ENCODE data around the gene ITM2B.

Gene ITM2B

GRCh38 chr13:48260970-48261369, 28.0 kb downstream of the ITM2B start:
- no peak for DNase-seq (ENCODE audit: low read depth)

- no peak for DNase-seq (ENCODE audit: low read depth)
Measured at GRCh38 chr13:48263196-48263595, 30.2 kb downstream of the ITM2B start.

GRCh38 chr13:48264058-48264457, 31.1 kb downstream of the ITM2B start:
- DNase-seq (ENCODE audit: low read depth), result no peak

- no peak for DNase-seq (ENCODE audit: low read depth)
Measured at GRCh38 chr13:48265217-48265815, 32.3 kb downstream of the ITM2B start.

- no peak for DNase-seq (ENCODE audit: low read depth)
Measured at GRCh38 chr13:48266150-48266549, 33.1 kb downstream of the ITM2B start.

- DNase-seq (ENCODE audit: low read depth), result peak; percentile 54
Measured at GRCh38 chr13:48266701-48267639, 34.0 kb downstream of the ITM2B start.

- DNase-seq (ENCODE audit: low read depth), result no peak
Measured at GRCh38 chr13:48268019-48268418, 35.0 kb downstream of the ITM2B start.

- DNase-seq (ENCODE audit: low read depth), result no peak
Measured at GRCh38 chr13:48273346-48273745, 40.3 kb downstream of the ITM2B start.

- DNase-seq (ENCODE audit: low read depth), result no peak
Measured at GRCh38 chr13:48275507-48275906, 42.5 kb downstream of the ITM2B start.

- no peak for DNase-seq (ENCODE audit: low read depth)
Measured at GRCh38 chr13:48278806-48279205, 45.8 kb downstream of the ITM2B start.

GRCh38 chr13:48281556-48281955, 48.5 kb downstream of the ITM2B start:
- DNase-seq (ENCODE audit: low read depth), result no peak

- no peak for DNase-seq (ENCODE audit: low read depth)
Measured at GRCh38 chr13:48291730-48292129, 58.7 kb downstream of the ITM2B start.

GRCh38 chr13:48292650-48293049, 59.6 kb downstream of the ITM2B start:
- DNase-seq (ENCODE audit: low read depth), result no peak

- DNase-seq (ENCODE audit: low read depth), result no peak
Measured at GRCh38 chr13:48294653-48295052, 61.6 kb downstream of the ITM2B start.

- no peak for DNase-seq (ENCODE audit: low read depth)
Measured at GRCh38 chr13:48295271-48295670, 62.3 kb downstream of the ITM2B start.

GRCh38 chr13:48296528-48296927, 63.5 kb downstream of the ITM2B start:
- DNase-seq (ENCODE audit: low read depth), result no peak

GRCh38 chr13:48297131-48297786, 64.3 kb downstream of the ITM2B start:
- no peak for DNase-seq (ENCODE audit: low read depth)

- no peak for DNase-seq (ENCODE audit: low read depth)
Measured at GRCh38 chr13:48299591-48299990, 66.6 kb downstream of the ITM2B start.

- no peak for DNase-seq (ENCODE audit: low read depth)
Measured at GRCh38 chr13:48302871-48303358, 69.9 kb downstream of the ITM2B start.

- DNase-seq (ENCODE audit: low read depth), result peak; percentile 91
Measured at GRCh38 chr13:48303359-48304142, 70.5 kb downstream of the ITM2B start, which contains the start of gene RB1. Gene RB1, plus strand, starts transcription at chr13:48303751. Its CDS starts 162 bp downstream, at chr13:48303913.

GRCh38 chr13:48304143-48304876, 71.3 kb downstream of the ITM2B start:
- peak; percentile 71 for DNase-seq (ENCODE audit: low read depth)
